GM21717 (cell line): ENCODE data around the gene DAZAP2.

ENCODE experiments used
- ATAC-seq: cut with Tn5 transposase; IDR thresholded peaks from one replicate; pipeline ENCODE4 v1.9.1; 2021; ENCODE audit warnings: mild to moderate bottlenecking, moderate library complexity; ENCODE audit not compliant: unreplicated experiment

Gene DAZAP2

GRCh38 chr12:51238510-51239334, at the start of gene DAZAP2:
DAZAP2 (plus strand) TSS chr12:51238826; CDS start chr12:51238908, 82 bp downstream.
- ATAC-seq: peak; percentile 89

GRCh38 chr12:51189790-51190355, 48.8 kb upstream of the DAZAP2 start:
- no peak for ATAC-seq

- no peak for ATAC-seq
Measured at GRCh38 chr12:51190820-51191219, 47.8 kb upstream of the DAZAP2 start.

GRCh38 chr12:51191516-51192283, 46.9 kb upstream of the DAZAP2 start:
- no peak for ATAC-seq

- no peak for ATAC-seq
Measured at GRCh38 chr12:51192284-51192671, 46.3 kb upstream of the DAZAP2 start.

- no peak for ATAC-seq
Measured at GRCh38 chr12:51195841-51196240, 42.8 kb upstream of the DAZAP2 start.

GRCh38 chr12:51196547-51196946, 42.1 kb upstream of the DAZAP2 start:
- ATAC-seq: no peak

GRCh38 chr12:51197736-51198567, 40.7 kb upstream of the DAZAP2 start:
- ATAC-seq: no peak

GRCh38 chr12:51198568-51199365, 39.9 kb upstream of the DAZAP2 start:
- ATAC-seq: no peak

GRCh38 chr12:51199366-51199945, 39.2 kb upstream of the DAZAP2 start:
- ATAC-seq: no peak

- no peak for ATAC-seq
Measured at GRCh38 chr12:51200156-51200555, 38.5 kb upstream of the DAZAP2 start.

GRCh38 chr12:51200806-51201205, 37.8 kb upstream of the DAZAP2 start:
- no peak for ATAC-seq

GRCh38 chr12:51202718-51203117, 35.9 kb upstream of the DAZAP2 start:
- ATAC-seq: no peak

- ATAC-seq: no peak
Measured at GRCh38 chr12:51205350-51205749, 33.3 kb upstream of the DAZAP2 start.

- no peak for ATAC-seq
Measured at GRCh38 chr12:51208016-51208660, 30.5 kb upstream of the DAZAP2 start.

GRCh38 chr12:51209259-51209658, 29.4 kb upstream of the DAZAP2 start:
- no peak for ATAC-seq

GRCh38 chr12:51210690-51211395, 27.8 kb upstream of the DAZAP2 start:
- no peak for ATAC-seq

GRCh38 chr12:51214895-51215294, 23.7 kb upstream of the DAZAP2 start:
- no peak for ATAC-seq

- ATAC-seq: no peak
Measured at GRCh38 chr12:51216642-51217041, 22.0 kb upstream of the DAZAP2 start.
